Suprapubic skin (tissue), 4 donors: ENCODE results near the gene CKS1B. TPM values are rescaled to one million over a fixed set of nuclear protein-coding genes. Genes with fewer than 3 reads are reported as not detected.

Source experiments
- DNase-seq, 2 donors: peaks; one replicate each; pipeline ENCODE4 v3.0.0-alpha.2; 2019; ENCODE audit warnings: low spot score in 2 of 2
- H3K27ac ChIP-seq: fragments of 200-600 bp; sonication (generic); one replicate; pipeline ENCODE4 v1.5.1; 2019
- H3K27me3 ChIP-seq: fragments of 200-600 bp; sonication (generic); one replicate; pipeline ENCODE4 v1.5.1; 2019
- H3K36me3 ChIP-seq: fragments of 200-600 bp; sonication (generic); one replicate; pipeline ENCODE4 v1.5.1; 2019
- H3K4me1 ChIP-seq: fragments of 200-600 bp; sonication (generic); one replicate; pipeline ENCODE4 v1.5.1; 2019
- H3K4me3 ChIP-seq: fragments of 200-600 bp; sonication (generic); one replicate; pipeline ENCODE4 v1.5.1; 2019; ENCODE audit warnings: mild to moderate bottlenecking
- H3K9me3 ChIP-seq: fragments of 200-600 bp; sonication (generic); one replicate; pipeline ENCODE4 v1.5.1; 2019
- EP300 ChIP-seq: sonication (generic); formaldehyde crosslinking; IDR thresholded peaks from one replicate; pipeline ENCODE4 v1.6.1; 2017; ENCODE audit warnings: antibody characterized with exemption
- POLR2A ChIP-seq, 2 donors: fragments of 450-650 bp; IDR thresholded peaks; one replicate each; pipeline ENCODE4 v1.6.1; 2017; ENCODE audit warnings: antibody characterized with exemption in 2 of 2, mild to moderate bottlenecking in 2 of 2, moderate library complexity in 2 of 2
- POLR2AphosphoS5 ChIP-seq, 3 donors: sonication (generic); formaldehyde crosslinking; IDR thresholded peaks; one replicate each; pipeline ENCODE4 v1.6.1; 2017; ENCODE audit warnings: antibody characterized with exemption in 3 of 3
- WGBS: methylation state at CpG from one replicate; pipeline ENCODE4 v1.1.5; 2018; 5-methylcytosine and 5-hydroxymethylcytosine counted together
- total RNA-seq, 4 donors: library from RNA; depleted of rRNA; stranded (reverse); fragments of >200 nt; gene quantifications; one replicate each; pipeline ENCODE4 v1.1.0, GENCODE V29; 2016
- TF ChIP-seq, protein P1 (sequence below), 2 donors: fragments of 200-600 bp in 1 of 2; fragments of 450-650 bp in 1 of 2; sonication (generic) in 1 of 2; IDR thresholded peaks; one replicate each; pipeline ENCODE4 v1.5.1; 2016 to 2019; ENCODE audit warnings: antibody characterized with exemption in 2 of 2, mild to moderate bottlenecking in 1 of 2, moderate library complexity in 1 of 2

Gene CKS1B
- total RNA-seq, 4 donors from 2014 or later: 37.8 to 55.4 (median 49.7) TPM

DNA sequence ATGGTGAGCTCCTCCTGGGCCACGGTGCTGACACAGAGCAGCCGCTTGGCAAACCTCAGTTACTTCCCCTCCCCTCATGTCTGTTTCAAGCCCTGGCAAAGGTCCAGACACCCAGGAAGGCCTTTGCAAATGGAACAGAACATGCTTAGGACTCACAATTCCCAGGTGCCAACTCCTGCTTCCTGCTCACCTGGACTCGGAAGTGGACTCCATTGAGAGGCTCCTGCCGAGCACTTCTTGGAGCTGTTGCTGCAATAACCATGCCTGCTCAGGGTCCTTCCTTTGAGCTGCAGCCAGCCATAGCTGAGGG, 48.4 kb downstream of the CKS1B start:
- Histone ChIP-seq H3K4me1 (peaks cover 40% of the 10 kb centered on the region), H3K36me3 (no peaks in the 10 kb centered on the region), H3K4me3 (no peak overlapping the region), H3K27ac (no peak overlapping the region), H3K9me3 (no peaks in the 10 kb centered on the region), H3K27me3 (no peaks in the 10 kb centered on the region)
- DNase-seq: no peak
- WGBS: 47% methylated on average over 4 of the region's 4 CpGs
- TF ChIP-seq, protein P1, sequence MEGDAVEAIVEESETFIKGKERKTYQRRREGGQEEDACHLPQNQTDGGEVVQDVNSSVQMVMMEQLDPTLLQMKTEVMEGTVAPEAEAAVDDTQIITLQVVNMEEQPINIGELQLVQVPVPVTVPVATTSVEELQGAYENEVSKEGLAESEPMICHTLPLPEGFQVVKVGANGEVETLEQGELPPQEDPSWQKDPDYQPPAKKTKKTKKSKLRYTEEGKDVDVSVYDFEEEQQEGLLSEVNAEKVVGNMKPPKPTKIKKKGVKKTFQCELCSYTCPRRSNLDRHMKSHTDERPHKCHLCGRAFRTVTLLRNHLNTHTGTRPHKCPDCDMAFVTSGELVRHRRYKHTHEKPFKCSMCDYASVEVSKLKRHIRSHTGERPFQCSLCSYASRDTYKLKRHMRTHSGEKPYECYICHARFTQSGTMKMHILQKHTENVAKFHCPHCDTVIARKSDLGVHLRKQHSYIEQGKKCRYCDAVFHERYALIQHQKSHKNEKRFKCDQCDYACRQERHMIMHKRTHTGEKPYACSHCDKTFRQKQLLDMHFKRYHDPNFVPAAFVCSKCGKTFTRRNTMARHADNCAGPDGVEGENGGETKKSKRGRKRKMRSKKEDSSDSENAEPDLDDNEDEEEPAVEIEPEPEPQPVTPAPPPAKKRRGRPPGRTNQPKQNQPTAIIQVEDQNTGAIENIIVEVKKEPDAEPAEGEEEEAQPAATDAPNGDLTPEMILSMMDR (IDR thresholded peaks at IDR 0.05): no peak
- TF ChIP-seq EP300 (no peak), POLR2AphosphoS5 (IDR thresholded peaks at IDR 0.05) (no peak), POLR2A (IDR thresholded peaks at IDR 0.05) (no peak)

DNA sequence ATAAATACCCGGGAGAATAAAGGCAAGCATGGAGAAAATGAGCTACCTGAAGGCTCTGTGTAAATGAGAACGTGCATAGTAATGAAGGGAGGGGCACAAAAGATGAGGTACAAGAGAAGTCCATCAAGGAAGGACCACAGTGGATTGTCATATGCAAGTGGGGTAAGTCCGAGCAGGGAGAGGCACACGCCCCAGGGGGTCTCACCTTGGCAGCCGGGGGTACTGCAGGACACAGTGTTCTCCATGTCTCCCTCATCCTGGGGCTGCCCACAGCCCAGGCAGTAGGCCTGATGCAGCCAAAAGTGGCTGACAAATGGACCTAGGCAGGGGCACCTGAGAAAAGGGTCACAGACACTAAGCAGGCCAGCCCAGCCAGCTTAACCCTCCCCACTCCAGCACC, 49.1 kb downstream of the CKS1B start:
- TF ChIP-seq, protein P1 (IDR thresholded peaks at IDR 0.05): no peak
- TF ChIP-seq EP300 (no peak), POLR2A (IDR thresholded peaks at IDR 0.05) (no peak), POLR2AphosphoS5 (IDR thresholded peaks at IDR 0.05) (no peak)
- Histone ChIP-seq H3K36me3 (no peaks in the 10 kb centered on the region), H3K27me3 (no peaks in the 10 kb centered on the region), H3K27ac (no peak overlapping the region), H3K4me1 (peaks cover 33% of the 10 kb centered on the region), H3K4me3 (no peak overlapping the region), H3K9me3 (no peaks in the 10 kb centered on the region)
- WGBS: 64% methylated on average over 5 of the region's 5 CpGs
- DNase-seq: no peak

DNA sequence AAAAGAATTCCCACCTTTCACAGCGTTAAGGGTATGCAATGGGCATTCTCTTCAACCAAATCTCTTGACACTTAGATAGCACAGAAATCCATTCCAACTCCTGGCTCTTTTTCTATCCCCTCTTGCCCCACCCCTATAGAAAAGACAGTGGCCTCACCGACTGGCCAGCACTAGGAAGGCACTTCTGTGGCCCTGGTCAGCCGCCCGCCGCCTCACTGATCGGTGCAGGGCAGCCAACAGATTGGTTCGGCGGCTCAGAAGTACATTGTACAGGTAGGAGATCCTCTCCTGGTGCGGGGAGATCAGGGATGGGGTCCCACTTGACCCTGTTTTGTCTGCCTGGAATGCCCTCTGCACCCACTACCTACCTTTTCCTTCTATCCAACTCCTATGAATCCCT, 49.8 kb downstream of the CKS1B start:
- H3K4me1 ChIP-seq: peaks cover 26% of the 10 kb centered on the region
- no peaks in the 10 kb centered on the region for H3K9me3 ChIP-seq
- no peak for TF ChIP-seq POLR2A (IDR thresholded peaks at IDR 0.05)
- TF ChIP-seq, protein P1 (IDR thresholded peaks at IDR 0.05): no peak
- no peak for TF ChIP-seq EP300
- 95% methylated on average over 9 of the region's 9 CpGs for WGBS
- no peak for DNase-seq
- no peak overlapping the region for H3K27ac ChIP-seq
- no peaks in the 10 kb centered on the region for H3K27me3 ChIP-seq
- H3K36me3 ChIP-seq: no peaks in the 10 kb centered on the region
- H3K4me3 ChIP-seq: no peak overlapping the region

DNA sequence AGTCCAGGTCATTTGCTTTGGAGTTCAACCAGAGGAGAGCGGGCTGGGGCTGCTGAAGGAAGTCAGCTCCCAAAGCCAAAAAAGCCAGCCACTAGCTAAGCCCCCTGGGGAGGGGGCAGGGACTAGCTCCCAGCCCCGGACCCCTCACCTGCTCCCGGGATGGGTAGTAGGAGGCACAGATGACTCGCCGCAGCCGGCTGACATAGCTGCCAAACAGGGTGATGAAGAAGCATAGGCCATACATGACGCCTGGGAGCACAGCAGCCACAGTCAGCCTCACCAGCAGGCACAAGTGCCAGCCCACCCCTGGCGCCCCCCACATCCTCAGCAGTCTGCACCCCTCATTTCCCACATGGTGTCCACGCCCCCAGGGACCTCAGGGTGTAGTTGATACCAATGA, 51.7 kb downstream of the CKS1B start:
- TF ChIP-seq, protein P1 (IDR thresholded peaks at IDR 0.05): no peak
- TF ChIP-seq POLR2AphosphoS5 (IDR thresholded peaks at IDR 0.05) (no peak), POLR2A (IDR thresholded peaks at IDR 0.05) (no peak), EP300 (no peak)
- 50% methylated on average over 3 of the region's 9 CpGs for WGBS
- no peak for DNase-seq

DNA sequence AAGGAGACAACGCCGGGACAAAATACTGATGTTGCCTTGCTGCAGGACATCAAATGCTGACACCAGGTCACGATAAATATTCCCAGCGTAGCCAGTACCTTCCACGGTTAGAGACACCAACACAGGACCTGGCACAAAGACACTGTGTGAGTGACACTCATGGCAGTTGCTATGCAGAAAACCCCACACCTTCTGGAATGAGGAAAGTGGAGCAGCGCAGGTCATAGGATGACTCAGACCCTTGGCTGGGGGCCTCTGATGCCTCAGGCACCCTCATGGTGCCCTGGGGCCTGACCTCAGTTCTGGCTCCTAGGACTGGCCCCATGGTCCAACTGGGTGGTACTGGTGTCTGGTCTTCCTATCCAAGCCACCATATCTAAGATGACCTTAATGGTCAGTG, 52.1 kb downstream of the CKS1B start:
- H3K4me3 ChIP-seq: no peak overlapping the region
- H3K27me3 ChIP-seq: no peaks in the 10 kb centered on the region
- peaks cover 13% of the 10 kb centered on the region for H3K4me1 ChIP-seq
- H3K9me3 ChIP-seq: no peaks in the 10 kb centered on the region
- no peak for DNase-seq
- H3K36me3 ChIP-seq: no peaks in the 10 kb centered on the region
- TF ChIP-seq POLR2A (IDR thresholded peaks at IDR 0.05): no peak
- no peak for TF ChIP-seq POLR2AphosphoS5 (IDR thresholded peaks at IDR 0.05)
- no peak for TF ChIP-seq EP300
- TF ChIP-seq, protein P1 (IDR thresholded peaks at IDR 0.05): no peak
- WGBS: 67% methylated on average over 2 of the region's 6 CpGs
- no peak overlapping the region for H3K27ac ChIP-seq

More for the DNA sequence above, 51.7 kb downstream of the CKS1B start:
- no peaks in the 10 kb centered on the region for H3K36me3 ChIP-seq
- H3K4me3 ChIP-seq: no peak overlapping the region
- no peaks in the 10 kb centered on the region for H3K9me3 ChIP-seq
- no peaks in the 10 kb centered on the region for H3K27me3 ChIP-seq
- H3K4me1 ChIP-seq: peaks cover 13% of the 10 kb centered on the region
- no peak overlapping the region for H3K27ac ChIP-seq

Other genes with a start within 250 kb of the CKS1B start
- under 1 TPM; 0.30 to 0.72 (median 0.37) TPM for gene KCNN3, start 104.4 kb upstream of the CKS1B start, total RNA-seq
- 10 to 100 TPM; 19.3 to 38.0 (median 28.8) TPM for gene PMVK, start 38.0 kb upstream of the CKS1B start, total RNA-seq
- 10 to 100 TPM; 41.4 to 67.4 (median 61.3) TPM for gene PBXIP1, start 18.6 kb upstream of the CKS1B start, total RNA-seq
- gene PYGO2, start 12.9 kb upstream of the CKS1B start, total RNA-seq: 10 to 100 TPM; 34.2 to 46.7 (median 35.3) TPM
- 100 to 1,000 TPM in 1 of 4 donors, 10 to 100 TPM in 3; 54.5 to 102 (median 69.5) TPM for gene SHC1, start 3.9 kb upstream of the CKS1B start, total RNA-seq
- 10 to 100 TPM; 42.0 to 59.7 (median 52.3) TPM for gene FLAD1, start 8.7 kb downstream of the CKS1B start, total RNA-seq
- gene LENEP, start 18.9 kb downstream of the CKS1B start, total RNA-seq: 1 to 10 TPM in 1 of 4 donors, not detected in 3; 3.0 TPM
- 100 to 1,000 TPM; 238 to 243 (median 239) TPM for gene ZBTB7B, start 28.1 kb downstream of the CKS1B start, total RNA-seq
- 10 to 100 TPM; 13.4 to 36.0 (median 14.5) TPM for gene DCST2, start 59.1 kb downstream of the CKS1B start, total RNA-seq
- gene DCST1, start 59.1 kb downstream of the CKS1B start, total RNA-seq: 1 to 10 TPM in 3 of 4 donors, under 1 TPM in 1; 0.55 to 8.2 (median 2.8) TPM
- gene ADAM15, start 76.6 kb downstream of the CKS1B start, total RNA-seq: 100 to 1,000 TPM; 304 to 327 (median 321) TPM
- gene EFNA4, start 89.1 kb downstream of the CKS1B start, total RNA-seq: 10 to 100 TPM; 22.4 to 44.2 (median 28.7) TPM
- gene EFNA3, start 104.2 kb downstream of the CKS1B start, total RNA-seq: 100 to 1,000 TPM in 1 of 4 donors, 10 to 100 TPM in 3; 28.8 to 104 (median 77.6) TPM
- gene EFNA1, start 153.2 kb downstream of the CKS1B start, total RNA-seq: 100 to 1,000 TPM in 3 of 4 donors, 10 to 100 TPM in 1; 88.9 to 198 (median 120) TPM
- 10 to 100 TPM; 27.9 to 56.1 (median 32.6) TPM for gene SLC50A1, start 161.2 kb downstream of the CKS1B start, total RNA-seq
- gene DPM3, start 165.8 kb downstream of the CKS1B start, total RNA-seq: 10 to 100 TPM; 23.7 to 43.7 (median 30.2) TPM
- gene KRTCAP2, start 198.6 kb downstream of the CKS1B start, total RNA-seq: 100 to 1,000 TPM in 2 of 4 donors, 10 to 100 TPM in 2; 77.1 to 180 (median 113) TPM
- gene TRIM46, start 199.2 kb downstream of the CKS1B start, total RNA-seq: under 1 TPM in 2 of 4 donors, not detected in 2; 0.34 to 0.80 TPM
- 10 to 100 TPM; 21.4 to 90.8 (median 26.7) TPM for gene THBS3, start 233.2 kb downstream of the CKS1B start, total RNA-seq
- 10 to 100 TPM; 19.8 to 51.7 (median 36.9) TPM for gene MTX1, start 234.0 kb downstream of the CKS1B start, total RNA-seq